IMR-90 (cell line): Measurements from ENCODE around the gene BTG2. TPM values are rescaled to one million over a fixed set of nuclear protein-coding genes. Genes with fewer than 3 reads are reported as not detected.

Experiments
- ATAC-seq: fragments of 200-7000 bp; cut with Tn5 transposase; 2 replicates; pipeline ENCODE4 v1.9.1; 2020; ENCODE audit warnings: low read depth, mild to moderate bottlenecking, moderate library complexity
- BruUV-seq: library from RNA; stranded (reverse); fragments of 400-500 nt; replicated peaks from 2 replicates; lab custom pipeline; 2021; lab: Mats Ljungman, UMichigan
- CTCF ChIA-PET: fragments of 300-600 bp; formaldehyde crosslinking; extraction: SDS; loops from one replicate; lab custom pipeline; 2021; ENCODE audit warnings: antibody characterized with exemption; lab: Yijun Ruan, JAX
- POLR2A ChIA-PET: fragments of 300-600 bp; sonication (Branson Sonifier 250); formaldehyde crosslinking; loops from one replicate; lab custom pipeline; 2022; ENCODE audit warnings: antibody characterized with exemption; ENCODE audit not compliant: unreplicated experiment; lab: Charles Lee
- DNase-seq: peaks from one replicate; pipeline ENCODE4 v3.0.0; 2013
- H2AFZ ChIP-seq: replicated peaks from 2 replicates; pipeline ENCODE3; 2013; ENCODE audit warnings: low read length, mild to moderate bottlenecking; ENCODE audit not compliant: poor library complexity
- H2AK5ac ChIP-seq: 2 replicates; pipeline ENCODE4 v1.6.1; 2013; ENCODE audit warnings: low read depth, low read length, inconsistent platforms
- H2AK9ac ChIP-seq: replicated peaks from 2 replicates; pipeline ENCODE3; 2013; ENCODE audit warnings: mild to moderate bottlenecking, low read depth, low read length, moderate library complexity; ENCODE audit not compliant: poor library complexity
- H2BK120ac ChIP-seq: 2 replicates; pipeline ENCODE4 v1.6.1; 2013; ENCODE audit warnings: low read depth, low read length, inconsistent platforms
- H2BK15ac ChIP-seq: 3 replicates; pipeline ENCODE4 v1.6.1; 2013; ENCODE audit warnings: low read depth, low read length, inconsistent platforms
- H2BK20ac ChIP-seq: 2 replicates; pipeline ENCODE4 v1.6.1; 2013; ENCODE audit warnings: low read depth, mild to moderate bottlenecking, inconsistent platforms, low read length, moderate library complexity
- H2BK5ac ChIP-seq: 2 replicates; pipeline ENCODE4 v1.6.1; 2013; ENCODE audit warnings: mild to moderate bottlenecking, low read depth, low read length, inconsistent platforms; ENCODE audit not compliant: poor library complexity, severe bottlenecking
- H3K14ac ChIP-seq: replicated peaks from 2 replicates; pipeline ENCODE4 v1.6.1; 2013; ENCODE audit warnings: low read depth, low read length, inconsistent platforms
- H3K18ac ChIP-seq: 2 replicates; pipeline ENCODE4 v1.6.1; 2013; ENCODE audit warnings: low read depth, low read length, control low read depth
- H3K23ac ChIP-seq: 2 replicates; pipeline ENCODE4 v1.6.1; 2013; ENCODE audit warnings: low read depth, low read length, inconsistent platforms
- H3K27ac ChIP-seq: 2 replicates; pipeline ENCODE4 v1.5.1; 2013; ENCODE audit warnings: mild to moderate bottlenecking, control low read depth, low read length; ENCODE audit not compliant: insufficient read depth
- H3K27me3 ChIP-seq: 2 replicates; pipeline ENCODE4 v1.6.1; 2013; ENCODE audit warnings: low read length; ENCODE audit not compliant: control insufficient read depth, insufficient read depth
- H3K36me3 ChIP-seq: 2 replicates; pipeline ENCODE4 v1.6.1; 2013; ENCODE audit warnings: low read length, mixed read lengths; ENCODE audit not compliant: control insufficient read depth, insufficient read depth
- H3K4ac ChIP-seq: 2 replicates; pipeline ENCODE4 v1.6.1; 2013; ENCODE audit warnings: low read depth, low read length, inconsistent platforms
- H3K4me1 ChIP-seq: 2 replicates; pipeline ENCODE4 v1.6.1; 2013; ENCODE audit warnings: low read length, mixed read lengths; ENCODE audit not compliant: control insufficient read depth, insufficient read depth
- H3K4me2 ChIP-seq: 2 replicates; pipeline ENCODE4 v1.6.1; 2013; ENCODE audit warnings: low read depth, mild to moderate bottlenecking, control low read depth, low read length, moderate library complexity
- H3K4me3 ChIP-seq: 2 replicates; pipeline ENCODE4 v1.5.1; 2013; ENCODE audit warnings: low read depth, mild to moderate bottlenecking, control low read depth, low read length, moderate library complexity; ENCODE audit not compliant: insufficient read depth
- H3K56ac ChIP-seq: 2 replicates; pipeline ENCODE4 v1.6.1; 2013; ENCODE audit warnings: low read length, inconsistent platforms; ENCODE audit not compliant: insufficient read depth; ENCODE audit errors: extremely low read depth
- H3K79me1 ChIP-seq, 2 experiments: 2 replicates each; pipeline ENCODE4 v1.6.1; 2013; ENCODE audit warnings: low read length in 2 of 2, inconsistent platforms in 1 of 2, low read depth in 1 of 2
- H3K9ac ChIP-seq: 2 replicates; pipeline ENCODE4 v1.6.1; 2013; ENCODE audit warnings: low read depth, low read length, control low read depth
- H3K9me1 ChIP-seq: 2 replicates; pipeline ENCODE4 v1.6.1; 2013; ENCODE audit warnings: low read length, inconsistent platforms; ENCODE audit not compliant: insufficient read depth
- H3K9me3 ChIP-seq: 2 replicates; pipeline ENCODE4 v1.6.1; 2013; ENCODE audit warnings: low read length; ENCODE audit not compliant: control insufficient read depth, insufficient read depth
- H4K20me1 ChIP-seq: 2 replicates; pipeline ENCODE4 v1.6.1; 2013; ENCODE audit warnings: low read length, inconsistent platforms; ENCODE audit not compliant: insufficient read depth
- H4K5ac ChIP-seq: 2 replicates; pipeline ENCODE4 v1.6.1; 2013; ENCODE audit warnings: mild to moderate bottlenecking, low read depth, low read length, control low read depth
- H4K8ac ChIP-seq, 2 experiments: 2 replicates each; pipeline ENCODE4 v1.6.1; 2013; ENCODE audit warnings: low read depth in 2 of 2, low read length in 2 of 2, control low read depth in 1 of 2, inconsistent platforms in 1 of 2
- H4K91ac ChIP-seq: 2 replicates; pipeline ENCODE4 v1.6.1; 2013; ENCODE audit warnings: low read depth, low read length, inconsistent platforms; ENCODE audit not compliant: insufficient read depth
- CEBPB ChIP-seq: IDR thresholded peaks from 2 replicates; pipeline ENCODE4 v1.6.1; 2012; ENCODE audit warnings: low read depth, low read length, improper control_type of control experiment
- CHD1 ChIP-seq: IDR thresholded peaks from 2 replicates; pipeline ENCODE4 v1.6.1; 2012; ENCODE audit warnings: low read depth, low read length, improper control_type of control experiment
- FOS ChIP-seq: fragments of 150-350 bp; IDR thresholded peaks from 2 replicates; pipeline ENCODE4 v1.6.1; 2016; ENCODE audit warnings: low read depth, low read length
- NFE2L2 ChIP-seq: fragments of 150-350 bp; IDR thresholded peaks from 2 replicates; pipeline ENCODE4 v1.6.1; 2016; ENCODE audit warnings: low read depth, mild to moderate bottlenecking, low read length
- POLR2A ChIP-seq: IDR thresholded peaks from 2 replicates; pipeline ENCODE4 v1.6.1; 2012; ENCODE audit warnings: mild to moderate bottlenecking, low read depth, low read length
- RCOR1 ChIP-seq: IDR thresholded peaks from 2 replicates; pipeline ENCODE4 v1.6.1; 2012; ENCODE audit warnings: mild to moderate bottlenecking, low read length, improper control_type of control experiment; ENCODE audit not compliant: insufficient replicate concordance
- SMC3 ChIP-seq: fragments of 150-350 bp; IDR thresholded peaks from 2 replicates; pipeline ENCODE4 v1.6.1; 2016; ENCODE audit warnings: low read depth, mild to moderate bottlenecking, antibody characterized with exemption, low read length, moderate library complexity
- dilution Hi-C: fragments of 300-500 bp; cut with HindIII; formaldehyde crosslinking; loops from one replicate; pipeline ENCODE4 v1.14.3; 2018; ENCODE audit warnings: low sequenced_read_pairs; ENCODE audit not compliant: unreplicated experiment
- in situ Hi-C: fragments of 300-500 bp; cut with MboI; formaldehyde crosslinking; loops from 3 replicates; pipeline ENCODE4 v1.14.3; 2019; ENCODE audit warnings: low sequenced_read_pairs, inconsistent platforms, mixed read lengths
- intact Hi-C: fragments of 100-400 bp; cut with micrococcal nuclease; formaldehyde crosslinking; loops from 2 replicates; pipeline ENCODE4 v1.10.0; 2022
- polyA plus RNA-seq, 3 experiments: library from polyadenylated mRNA; depleted of rRNA; stranded (reverse); fragments of >200 nt; gene quantifications; 2 replicates each; pipeline ENCODE4 v1.2.3, GENCODE V29; 2012; ENCODE audit warnings: low replicate concordance in 1 of 3
- total RNA-seq: library from RNA; depleted of rRNA; stranded (reverse); fragments of >200 nt; gene quantifications from 2 replicates; pipeline ENCODE4 v1.2.3, GENCODE V29; 2012
- TF ChIP-seq, protein P1 (sequence below): fragments of 150-350 bp; IDR thresholded peaks from 2 replicates; pipeline ENCODE4 v1.6.1; 2017; ENCODE audit warnings: mild to moderate bottlenecking, antibody characterized with exemption, low read length, low read depth

The BTG2 gene
- total and polyA plus RNA-seq, 2 of the 4 experiments (the other 2 are of a cell fraction) = 8.4 to 18.8 TPM

DNA sequence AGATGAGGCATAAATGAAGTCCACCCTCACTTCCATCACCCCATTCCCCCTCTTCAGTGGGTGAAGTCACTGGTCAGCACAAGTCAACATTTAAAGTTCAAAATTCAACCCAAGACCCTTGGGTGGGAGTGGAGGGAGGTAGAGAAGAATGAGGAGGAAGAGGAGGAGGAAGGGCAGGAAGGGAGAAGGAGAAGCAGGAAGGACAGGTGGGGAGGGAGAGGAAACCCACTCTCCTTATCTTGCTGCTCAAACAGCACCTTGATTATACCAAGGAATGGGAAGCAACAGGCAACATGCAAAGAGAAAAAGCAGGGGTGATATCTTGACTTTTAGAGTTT, 4.0 kb upstream of the BTG2 start:
- dilution Hi-C loops (no loop called here), in situ Hi-C loops (no loop called here), intact Hi-C loops (no loop called here)
- Histone ChIP-seq H2BK5ac (no peak overlapping the region), H3K9ac (no peak overlapping the region), H3K18ac (no peak overlapping the region), H2AK5ac (no peak overlapping the region), H2AFZ (no peak overlapping the region), H2AK9ac (no peak overlapping the region), H2BK20ac (no peak overlapping the region), H3K4me1 (peaks cover 4% of the 10 kb centered on the region), H3K9me1 (no peaks in the 10 kb centered on the region), H3K27ac (no peak overlapping the region), H3K9me3 (no peaks in the 10 kb centered on the region), H3K4me2 (no peak overlapping the region), H3K4ac (no peak overlapping the region), H3K36me3 (no peaks in the 10 kb centered on the region), H2BK15ac (no peak overlapping the region), H3K56ac (no peak overlapping the region), H3K4me3 (no peak overlapping the region), H3K79me1 (peaks cover 4 to 8% of the 10 kb centered on the region in 2 experiments; a peak in 2 of 4 replicates), H4K8ac (no peak overlapping the region), H3K27me3 (peaks cover 36% of the 10 kb centered on the region), H4K91ac (no peak overlapping the region), H3K23ac (no peak overlapping the region), H2BK120ac (no peak overlapping the region), H4K20me1 (no peaks in the 10 kb centered on the region), H4K5ac (no peak overlapping the region), H3K14ac (no peak overlapping the region)
- DNase-seq (no peak), ATAC-seq (no peak)
- no peak for TF ChIP-seq CEBPB
- TF ChIP-seq RCOR1 = no peak
- TF ChIP-seq NFE2L2 = no peak
- no peak for TF ChIP-seq POLR2A
- TF ChIP-seq CHD1 = no peak
- no peak for TF ChIP-seq FOS
- no peak for TF ChIP-seq SMC3
- TF ChIP-seq, protein P1, sequence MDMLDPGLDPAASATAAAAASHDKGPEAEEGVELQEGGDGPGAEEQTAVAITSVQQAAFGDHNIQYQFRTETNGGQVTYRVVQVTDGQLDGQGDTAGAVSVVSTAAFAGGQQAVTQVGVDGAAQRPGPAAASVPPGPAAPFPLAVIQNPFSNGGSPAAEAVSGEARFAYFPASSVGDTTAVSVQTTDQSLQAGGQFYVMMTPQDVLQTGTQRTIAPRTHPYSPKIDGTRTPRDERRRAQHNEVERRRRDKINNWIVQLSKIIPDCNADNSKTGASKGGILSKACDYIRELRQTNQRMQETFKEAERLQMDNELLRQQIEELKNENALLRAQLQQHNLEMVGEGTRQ = no peak
- POLR2A ChIA-PET = interaction anchor here (0.6 kb wide), 1 partner anchor 63 kb away, joined by 13 read pairs; no protein-coding TSS in a partner anchor
- CTCF ChIA-PET = no interaction called here
- no TSS peak for BruUV-seq
